Stimulated activated CD4-positive, alpha-beta T cell treated with anti-CD3 and anti-CD28 coated beads, Interleukin-4, amount 100 ng/mL, for 24 hours (primary cell): ENCODE results near the gene ZNF766.
"Not testable (repeated sequence)": the region's sequence is repeated elsewhere in the genome, so short reads cannot be mapped to it uniquely, and the experiment has no call there.

Experiments used
- DNase-seq: peaks from one replicate; pipeline ENCODE4 v3.0.0-alpha.2; 2020

ZNF766 gene

DNA sequence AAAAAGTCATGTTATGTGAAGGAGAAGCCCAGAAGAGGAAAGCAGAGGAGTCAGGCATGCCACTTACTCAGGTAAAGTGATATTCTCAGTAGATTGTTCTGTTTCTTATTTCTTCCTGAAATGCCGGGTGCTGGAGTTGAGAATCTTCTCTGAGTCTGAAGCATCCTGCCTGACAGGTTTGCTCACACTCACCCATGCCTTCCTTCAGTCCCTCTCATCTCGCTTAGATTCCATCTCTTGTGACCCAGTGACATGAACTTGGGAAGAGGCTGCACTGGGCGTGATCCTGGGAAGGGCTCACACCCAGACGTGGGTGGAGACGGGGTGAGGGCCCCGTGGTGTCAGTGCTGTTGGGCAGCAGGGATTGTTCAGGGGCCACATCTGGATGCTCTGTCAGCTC, 8.1 kb downstream of the ZNF766 start:
- no peak for DNase-seq

- DNase-seq = no peak
Observed at GRCh38 chr19:52286256-52286655, 16.9 kb downstream of the ZNF766 start.

- no peak for DNase-seq
Observed at GRCh38 chr19:52291781-52292180, 22.4 kb downstream of the ZNF766 start.

GRCh38 chr19:52292946-52293345, 23.6 kb downstream of the ZNF766 start:
- DNase-seq = not testable (repeated sequence)

GRCh38 chr19:52296400-52296772, 27.0 kb downstream of the ZNF766 start:
- no peak for DNase-seq

GRCh38 chr19:52296773-52297600, 27.6 kb downstream of the ZNF766 start, which contains the start of gene ZNF480:
TSS of gene ZNF480 (plus strand) at chr19:52297169. CDS start at chr19:52300413, 3,244 bp downstream.
- DNase-seq = peak; percentile 78

DNA sequence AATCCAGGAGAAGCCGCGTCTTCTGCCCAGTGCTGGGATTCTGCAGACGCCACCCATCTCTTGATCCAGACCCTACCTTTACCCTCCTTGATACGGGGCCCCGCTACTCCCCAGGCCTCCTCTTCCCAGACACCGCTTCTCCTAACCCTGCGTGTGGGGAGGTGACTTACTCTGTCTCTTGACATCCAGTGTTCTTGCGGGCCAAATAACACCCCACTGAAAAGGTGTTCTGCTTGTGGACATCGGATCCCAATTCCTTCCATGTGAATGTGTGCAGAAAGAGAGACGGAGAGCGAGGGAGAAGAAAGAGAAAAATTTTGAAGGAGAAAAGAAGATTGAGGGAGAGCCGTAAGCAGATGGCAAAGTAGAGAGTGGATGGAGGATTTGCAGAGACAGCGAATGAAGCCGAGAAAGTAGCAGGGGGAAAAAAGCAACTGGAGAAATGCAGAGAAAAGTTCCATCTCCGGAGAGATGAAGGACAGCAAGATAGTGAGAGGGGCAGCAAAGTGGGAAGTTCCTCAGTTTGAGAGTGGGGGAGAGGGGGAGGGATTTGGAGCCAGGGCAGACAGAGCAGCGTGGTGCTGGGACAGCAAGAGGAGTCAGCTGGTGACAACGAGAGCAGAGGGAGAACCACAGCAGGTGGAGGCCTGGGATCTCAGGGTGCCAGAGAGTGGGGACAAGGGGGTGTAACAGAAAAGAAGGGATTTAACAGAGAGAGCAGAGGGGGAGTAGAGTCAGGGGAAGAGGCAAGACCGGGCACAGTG, 28.4 kb downstream of the ZNF766 start:
- no peak for DNase-seq

- DNase-seq = peak; percentile 4
Observed at GRCh38 chr19:52307275-52307674, 37.9 kb downstream of the ZNF766 start.

GRCh38 chr19:52322429-52322828, 53.0 kb downstream of the ZNF766 start:
- no peak for DNase-seq

DNA sequence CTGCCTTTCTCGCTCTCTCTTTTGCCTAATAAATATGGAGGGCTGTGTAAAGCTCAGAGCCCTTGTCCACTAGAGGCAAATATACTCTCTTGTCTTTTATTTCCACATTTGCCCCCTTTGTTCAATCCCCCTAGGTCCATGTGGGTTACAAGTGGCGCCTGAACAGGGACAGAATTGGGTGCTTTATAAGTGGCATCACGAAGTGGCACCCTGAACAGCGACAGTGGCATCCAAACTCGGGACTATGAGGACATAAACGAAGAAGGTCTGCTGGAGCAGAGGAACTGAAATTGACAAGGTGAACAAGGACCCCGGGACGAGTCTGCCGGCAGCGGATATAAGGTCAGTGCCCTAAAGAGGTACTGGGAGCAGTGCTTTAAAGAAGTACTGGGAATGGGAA, 62.4 kb downstream of the ZNF766 start:
- DNase-seq = no peak

DNA sequence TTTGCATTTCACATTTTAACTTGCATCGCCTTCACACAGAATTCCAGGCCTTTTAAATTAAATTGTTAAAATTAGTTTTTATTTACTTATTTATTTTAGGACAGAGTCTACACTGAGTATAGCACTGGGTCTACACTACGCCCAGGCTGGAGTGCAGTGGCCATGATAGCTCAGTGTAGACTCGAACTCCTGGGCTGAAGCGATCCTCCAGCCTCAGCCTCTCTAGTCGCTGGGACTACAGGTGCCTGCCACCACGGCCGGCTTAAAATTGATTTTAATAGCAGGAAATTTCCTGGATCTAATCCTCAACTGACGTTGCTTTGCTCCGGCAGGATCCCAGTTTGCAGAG, 66.4 kb downstream of the ZNF766 start:
- no peak for DNase-seq

DNA sequence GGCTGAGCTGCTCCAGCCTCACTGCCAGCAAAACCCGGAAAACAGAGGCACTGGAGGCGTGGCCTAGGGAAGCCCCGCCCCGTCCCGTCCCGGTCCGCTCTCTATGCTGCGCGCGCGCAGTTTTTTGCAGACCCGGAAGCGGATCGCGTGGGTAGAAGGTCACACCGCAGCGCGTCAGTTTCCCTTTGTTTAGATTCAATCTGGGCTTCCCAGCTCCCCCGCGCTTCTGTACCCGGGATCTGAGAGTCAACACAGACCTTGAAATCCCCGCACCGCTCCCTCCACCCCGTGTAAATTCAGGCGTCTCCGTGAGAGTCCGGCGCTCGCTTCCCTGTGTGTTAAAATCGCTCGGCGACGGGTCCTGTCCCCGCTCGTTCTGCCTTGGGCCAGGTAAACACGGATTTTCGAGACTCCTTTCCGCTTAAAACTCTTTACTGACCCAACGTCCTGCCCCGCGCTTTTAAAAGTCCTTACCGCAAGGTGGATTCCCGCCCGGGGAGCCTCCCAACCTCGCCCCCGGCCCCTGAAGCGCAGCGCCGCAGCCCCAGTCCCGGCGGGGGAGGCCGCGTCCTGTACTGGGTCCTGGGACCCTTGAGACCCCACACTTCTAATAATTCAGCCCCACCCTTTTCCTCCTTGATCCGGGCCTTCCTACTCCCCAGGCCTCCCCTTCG, 66.9 kb downstream of the ZNF766 start, which contains the start of gene ZNF610:
TSS of gene ZNF610 (plus strand) at position 127 of the 674 bp plus-strand sequence. CDS start 12,930 bp downstream, outside the sequence.
- peak; percentile 89 for DNase-seq

GRCh38 chr19:52336791-52337381, 67.5 kb downstream of the ZNF766 start:
- DNase-seq = no peak

- not testable (repeated sequence) for DNase-seq
Observed at GRCh38 chr19:52339022-52339421, 69.6 kb downstream of the ZNF766 start.

DNA sequence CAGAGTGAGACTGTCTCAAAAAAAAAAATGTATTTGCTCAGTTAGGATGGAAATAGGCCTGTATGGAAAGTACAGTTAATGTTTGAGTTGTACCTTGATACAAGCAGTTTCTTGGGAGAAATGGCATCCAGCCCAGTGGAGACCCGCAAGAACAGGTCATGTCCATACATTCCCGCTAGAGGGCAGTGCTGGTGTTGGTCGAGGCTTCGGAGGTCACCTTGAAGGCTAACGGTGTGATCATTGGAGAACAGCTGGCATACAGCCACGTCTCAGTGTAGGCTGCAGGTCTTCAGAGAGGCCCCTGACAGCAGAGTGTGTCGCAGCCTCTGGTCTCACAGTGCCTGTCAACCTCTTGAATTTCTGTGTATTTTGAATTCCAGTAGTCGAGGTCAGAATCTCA, 74.2 kb downstream of the ZNF766 start:
- peak; percentile 52 for DNase-seq

GRCh38 chr19:52345162-52345561, 75.8 kb downstream of the ZNF766 start:
- DNase-seq = no peak
